Activated CD8-positive, alpha-beta memory T cell treated with anti-CD3 and anti-CD28 coated beads, Interleukin-2, amount 50 U/mL, for 4 hours (primary cell): ENCODE results near the gene RAB44.

Source experiments
- DNase-seq: peaks from one replicate; pipeline ENCODE4 v3.0.0-alpha.2; 2020

Gene RAB44

GRCh38 chr6:36781669-36782068 is 84.0 kb downstream of the RAB44 start:
- no peak for DNase-seq
